Vagina (tissue), 2 donors: ENCODE results near the gene C5orf63.

Experiments used
- CTCF ChIP-seq, 3 experiments: fragments of 450-650 bp in 2 of 3; fragments of 200-600 bp in 1 of 3; sonication (generic) in 1 of 3; IDR thresholded peaks; one replicate each; pipeline ENCODE4 v1.5.1; 2017 to 2019; ENCODE audit warnings: antibody characterized with exemption in 3 of 3, mild to moderate bottlenecking in 2 of 3, moderate library complexity in 2 of 3
- POLR2A ChIP-seq, 2 donors: fragments of 450-650 bp; IDR thresholded peaks; one replicate each; pipeline ENCODE4 v1.6.1; 2017; ENCODE audit warnings: antibody characterized with exemption in 2 of 2, mild to moderate bottlenecking in 2 of 2, moderate library complexity in 2 of 2
- POLR2AphosphoS5 ChIP-seq, 2 donors: sonication (generic); formaldehyde crosslinking; IDR thresholded peaks; one replicate each; pipeline ENCODE4 v1.9.0; 2017; ENCODE audit warnings: antibody characterized with exemption in 2 of 2, mild to moderate bottlenecking in 2 of 2, low read depth in 1 of 2; ENCODE audit not compliant: insufficient read depth in 1 of 2

DNA sequence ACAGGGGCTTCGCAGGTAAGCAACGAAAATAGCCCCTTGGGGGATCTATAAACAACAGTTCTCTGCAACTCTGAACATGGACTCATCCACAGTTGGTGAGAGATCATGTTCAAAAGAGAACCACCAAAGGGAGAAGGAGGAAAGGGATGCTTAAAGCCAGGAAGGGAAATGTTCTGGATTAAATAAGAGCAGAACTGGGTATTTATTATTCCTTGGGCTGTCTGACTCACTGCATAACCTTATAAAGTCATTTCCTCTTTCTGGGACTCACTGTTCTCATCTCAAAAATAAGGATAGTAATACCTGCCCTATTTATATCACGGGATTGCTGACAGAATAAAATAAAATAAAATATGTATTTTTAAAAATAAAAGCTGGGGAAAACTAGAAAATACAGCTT, 31.7 kb downstream of the C5orf63 start:
- no peak for TF ChIP-seq CTCF (IDR thresholded peaks at IDR 0.05)
- no peak for TF ChIP-seq POLR2A (IDR thresholded peaks at IDR 0.05)
- TF ChIP-seq POLR2AphosphoS5 (IDR thresholded peaks at IDR 0.05; ENCODE audit: insufficient read depth in 1 of 2, low read depth in 1 of 2): peak in 1 of 2 donors; percentile 76
